ENCODE measurements around the gene KCNA10. TPM values are rescaled to one million over a fixed set of nuclear protein-coding genes. Genes with fewer than 3 reads are reported as not detected.
"Not testable (repeated sequence)": the region's sequence is repeated elsewhere in the genome, so short reads cannot be mapped to it uniquely, and the experiment has no call there.

Gene KCNA10
- total RNA-seq, 4 donors from 2014 or later: not detected

GRCh38 chr1:110515041-110515440 is 3.9 kb downstream of the KCNA10 start:
- no peaks in the 10 kb centered on the region for H3K36me3 ChIP-seq
- H3K27ac ChIP-seq: no peak overlapping the region
- no peaks in the 10 kb centered on the region for H3K9me3 ChIP-seq
- TF ChIP-seq POLR2A (IDR thresholded peaks at IDR 0.05) (no peak), POLR2AphosphoS5 (IDR thresholded peaks at IDR 0.05) (no peak), EP300 (IDR thresholded peaks at IDR 0.05; ENCODE audit: low read depth) (no peak)
- TF ChIP-seq, protein P1, sequence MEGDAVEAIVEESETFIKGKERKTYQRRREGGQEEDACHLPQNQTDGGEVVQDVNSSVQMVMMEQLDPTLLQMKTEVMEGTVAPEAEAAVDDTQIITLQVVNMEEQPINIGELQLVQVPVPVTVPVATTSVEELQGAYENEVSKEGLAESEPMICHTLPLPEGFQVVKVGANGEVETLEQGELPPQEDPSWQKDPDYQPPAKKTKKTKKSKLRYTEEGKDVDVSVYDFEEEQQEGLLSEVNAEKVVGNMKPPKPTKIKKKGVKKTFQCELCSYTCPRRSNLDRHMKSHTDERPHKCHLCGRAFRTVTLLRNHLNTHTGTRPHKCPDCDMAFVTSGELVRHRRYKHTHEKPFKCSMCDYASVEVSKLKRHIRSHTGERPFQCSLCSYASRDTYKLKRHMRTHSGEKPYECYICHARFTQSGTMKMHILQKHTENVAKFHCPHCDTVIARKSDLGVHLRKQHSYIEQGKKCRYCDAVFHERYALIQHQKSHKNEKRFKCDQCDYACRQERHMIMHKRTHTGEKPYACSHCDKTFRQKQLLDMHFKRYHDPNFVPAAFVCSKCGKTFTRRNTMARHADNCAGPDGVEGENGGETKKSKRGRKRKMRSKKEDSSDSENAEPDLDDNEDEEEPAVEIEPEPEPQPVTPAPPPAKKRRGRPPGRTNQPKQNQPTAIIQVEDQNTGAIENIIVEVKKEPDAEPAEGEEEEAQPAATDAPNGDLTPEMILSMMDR (IDR thresholded peaks at IDR 0.05): no peak
- no peak for DNase-seq
- no peaks in the 10 kb centered on the region for H3K4me1 ChIP-seq
- in situ Hi-C loops (cut with MboI; ENCODE audit: low pct_ligation_motif_present in 1 of 4, low pct_unique_long_range_greater_than_20kb in 1 of 4, low sequenced_read_pairs in 3 of 4): no loop called here
- H3K4me3 ChIP-seq: no peak overlapping the region
- H3K27me3 ChIP-seq: no peaks in the 10 kb centered on the region
- intact Hi-C loops (cut with DNase I; ENCODE audit: low total_unique reads): no loop called here

DNA sequence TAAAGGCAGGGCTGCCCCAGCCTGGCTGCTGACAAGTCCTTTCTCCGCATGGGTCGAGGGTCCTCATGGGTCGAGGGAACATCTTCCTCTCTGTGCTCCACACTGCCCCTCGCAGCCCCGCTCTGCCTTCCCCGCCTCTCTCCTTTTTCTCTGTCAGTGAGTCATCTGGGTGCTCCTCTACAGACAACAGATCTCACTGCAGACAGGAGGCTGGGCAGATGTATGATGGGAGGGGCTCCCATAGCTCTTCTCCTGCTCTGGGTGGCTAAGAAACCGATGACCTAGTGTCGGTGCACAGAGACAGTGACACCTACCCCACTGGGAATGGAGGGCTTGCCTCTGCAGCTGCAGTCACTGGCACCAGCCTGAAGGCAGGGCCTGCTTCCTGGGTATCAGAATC is 5.5 kb downstream of the KCNA10 start:
- in situ Hi-C loops (cut with MboI; ENCODE audit: low pct_ligation_motif_present in 1 of 4, low pct_unique_long_range_greater_than_20kb in 1 of 4, low sequenced_read_pairs in 3 of 4): no loop called here
- intact Hi-C loops (cut with DNase I; ENCODE audit: low total_unique reads): no loop called here
- DNase-seq: no peak
- Histone ChIP-seq H3K4me3 (no peak overlapping the region), H3K36me3 (no peaks in the 10 kb centered on the region), H3K27me3 (no peaks in the 10 kb centered on the region), H3K4me1 (no peaks in the 10 kb centered on the region), H3K27ac (no peak overlapping the region), H3K9me3 (no peaks in the 10 kb centered on the region)
- WGBS, 2 donors (ENCODE audit: low coverage in 1 of 2): 83% methylated on average over 8 of the region's 8 CpGs; no CpG with 5 or more reads in 1 of the 2 donors
- TF ChIP-seq POLR2AphosphoS5 (IDR thresholded peaks at IDR 0.05): no peak
- TF ChIP-seq POLR2A (IDR thresholded peaks at IDR 0.05): no peak
- TF ChIP-seq, protein P1 (IDR thresholded peaks at IDR 0.05): no peak
- no peak for TF ChIP-seq EP300 (IDR thresholded peaks at IDR 0.05; ENCODE audit: low read depth)

DNA sequence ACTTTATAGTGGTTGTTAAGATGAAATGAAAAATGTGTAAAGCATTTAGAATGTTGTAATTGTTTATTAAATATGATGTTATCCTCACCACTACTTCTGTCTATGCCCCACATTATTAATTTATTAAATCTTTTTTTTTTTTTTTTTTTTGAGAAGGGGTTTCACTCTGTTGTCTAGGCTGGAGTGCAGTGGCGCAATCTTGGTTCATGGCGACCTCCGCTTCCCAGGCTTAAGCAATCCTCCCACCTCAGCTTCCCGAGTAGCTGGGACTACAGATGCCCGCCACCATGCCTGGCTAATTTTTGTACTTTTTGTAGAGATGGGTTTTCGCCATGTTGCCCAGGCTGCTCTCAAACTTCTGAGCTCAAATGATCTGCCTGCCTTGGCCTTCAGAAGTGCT is 7.5 kb downstream of the KCNA10 start:
- DNase-seq: no peak
- TF ChIP-seq POLR2AphosphoS5 (IDR thresholded peaks at IDR 0.05) (no peak), POLR2A (IDR thresholded peaks at IDR 0.05) (no peak), EP300 (IDR thresholded peaks at IDR 0.05; ENCODE audit: low read depth) (no peak)
- 89 to 90% methylated on average over 6 of the region's 6 CpGs for WGBS, 2 donors (ENCODE audit: low coverage in 1 of 2)
- H3K27me3 ChIP-seq: no peaks in the 10 kb centered on the region
- no peaks in the 10 kb centered on the region for H3K9me3 ChIP-seq
- no peaks in the 10 kb centered on the region for H3K36me3 ChIP-seq
- no peak overlapping the region for H3K27ac ChIP-seq
- no peak overlapping the region for H3K4me3 ChIP-seq
- H3K4me1 ChIP-seq: no peaks in the 10 kb centered on the region
- in situ Hi-C loops (cut with MboI; ENCODE audit: low pct_ligation_motif_present in 1 of 4, low pct_unique_long_range_greater_than_20kb in 1 of 4, low sequenced_read_pairs in 3 of 4) (no loop called here), intact Hi-C loops (cut with DNase I; ENCODE audit: low total_unique reads) (no loop called here)

- WGBS, 2 donors (ENCODE audit: low coverage in 1 of 2): 87 to 90% methylated on average over 3 to 5 of the region's 5 CpGs
- in situ Hi-C loops (cut with MboI; ENCODE audit: low pct_ligation_motif_present in 1 of 4, low pct_unique_long_range_greater_than_20kb in 1 of 4, low sequenced_read_pairs in 3 of 4); intact Hi-C loops (cut with DNase I; ENCODE audit: low total_unique reads); H3K4me1 ChIP-seq; H3K9me3 ChIP-seq; H3K27me3 ChIP-seq; H3K27ac ChIP-seq; H3K4me3 ChIP-seq; DNase-seq; H3K36me3 ChIP-seq: not testable (repeated sequence)
These were observed 8.1 kb downstream of the KCNA10 start for GRCh38 chr1:110510921-110511320.

DNA sequence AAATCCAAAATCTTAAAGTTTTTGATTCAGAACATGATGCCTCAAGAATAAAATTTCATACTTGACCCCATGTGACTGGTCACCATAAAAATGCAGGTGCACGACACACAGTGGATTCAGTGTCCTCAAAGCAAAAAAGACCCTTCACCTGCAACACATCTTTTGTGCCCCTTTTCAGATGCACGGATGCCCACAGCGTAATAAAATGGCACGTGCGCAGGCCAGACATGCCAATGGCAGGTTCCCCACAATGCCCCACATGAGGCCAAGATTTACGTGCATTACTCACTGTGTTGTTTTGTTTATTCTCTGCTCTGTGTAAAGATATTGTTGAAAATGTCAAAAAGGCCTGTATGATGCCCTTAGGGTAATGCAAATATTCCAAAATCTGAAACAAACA is 9.3 kb downstream of the KCNA10 start:
- no peak for TF ChIP-seq POLR2AphosphoS5 (IDR thresholded peaks at IDR 0.05)
- no peak for TF ChIP-seq POLR2A (IDR thresholded peaks at IDR 0.05)
- no peak for TF ChIP-seq EP300 (IDR thresholded peaks at IDR 0.05; ENCODE audit: low read depth)
- TF ChIP-seq, protein P1 (IDR thresholded peaks at IDR 0.05): no peak
- no peak overlapping the region for H3K27ac ChIP-seq
- H3K27me3 ChIP-seq: no peaks in the 10 kb centered on the region
- H3K4me3 ChIP-seq: no peak overlapping the region
- no peaks in the 10 kb centered on the region for H3K4me1 ChIP-seq
- in situ Hi-C loops (cut with MboI; ENCODE audit: low pct_ligation_motif_present in 1 of 4, low pct_unique_long_range_greater_than_20kb in 1 of 4, low sequenced_read_pairs in 3 of 4): no loop called here
- DNase-seq: no peak
- H3K9me3 ChIP-seq: no peaks in the 10 kb centered on the region
- intact Hi-C loops (cut with DNase I; ENCODE audit: low total_unique reads): no loop called here
- WGBS, 2 donors (ENCODE audit: low coverage in 1 of 2): 87 to 100% methylated on average over 1 to 6 of the region's 6 CpGs
- H3K36me3 ChIP-seq: no peaks in the 10 kb centered on the region

Measured in transverse colon (tissue), 4 donors.